NK-92 treated with Interleukin-12 subunit alpha and Interleukin-12 subunit beta, amount 100 ng/mL, for 24 hours (cell line): ENCODE results near the gene RTN4RL1.

Source experiments
- DNase-seq: peaks from one replicate; lab custom pipeline; 2025; lab: John Stamatoyannopoulos, UW

The RTN4RL1 gene, protein sequence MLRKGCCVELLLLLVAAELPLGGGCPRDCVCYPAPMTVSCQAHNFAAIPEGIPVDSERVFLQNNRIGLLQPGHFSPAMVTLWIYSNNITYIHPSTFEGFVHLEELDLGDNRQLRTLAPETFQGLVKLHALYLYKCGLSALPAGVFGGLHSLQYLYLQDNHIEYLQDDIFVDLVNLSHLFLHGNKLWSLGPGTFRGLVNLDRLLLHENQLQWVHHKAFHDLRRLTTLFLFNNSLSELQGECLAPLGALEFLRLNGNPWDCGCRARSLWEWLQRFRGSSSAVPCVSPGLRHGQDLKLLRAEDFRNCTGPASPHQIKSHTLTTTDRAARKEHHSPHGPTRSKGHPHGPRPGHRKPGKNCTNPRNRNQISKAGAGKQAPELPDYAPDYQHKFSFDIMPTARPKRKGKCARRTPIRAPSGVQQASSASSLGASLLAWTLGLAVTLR

DNA sequence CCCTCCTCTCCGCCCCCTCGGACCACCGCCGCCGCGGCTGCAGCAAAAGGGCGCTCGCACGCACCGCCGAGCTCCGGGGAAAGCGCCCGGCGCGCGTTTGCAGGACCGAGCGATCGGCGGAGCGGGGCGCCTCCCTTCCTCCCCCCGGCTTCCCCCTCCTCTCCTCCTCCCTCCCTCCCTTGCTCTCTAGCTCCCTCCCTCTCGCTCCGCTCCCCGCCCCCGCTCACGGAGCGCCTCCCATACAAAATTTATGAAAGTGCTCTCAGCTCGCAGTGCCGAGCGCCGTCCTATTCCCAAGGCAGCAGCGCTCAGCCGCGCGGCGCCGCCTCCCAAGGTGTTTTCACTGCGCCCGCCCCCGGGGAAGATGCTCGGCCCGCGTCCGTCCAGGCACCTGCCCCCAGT, at the start of gene RTN4RL1:
Gene RTN4RL1 (minus strand): TSS at position 115 of the 402 bp plus-strand sequence. CDS start 469 bp downstream, outside the sequence.
- no peak for DNase-seq

DNA sequence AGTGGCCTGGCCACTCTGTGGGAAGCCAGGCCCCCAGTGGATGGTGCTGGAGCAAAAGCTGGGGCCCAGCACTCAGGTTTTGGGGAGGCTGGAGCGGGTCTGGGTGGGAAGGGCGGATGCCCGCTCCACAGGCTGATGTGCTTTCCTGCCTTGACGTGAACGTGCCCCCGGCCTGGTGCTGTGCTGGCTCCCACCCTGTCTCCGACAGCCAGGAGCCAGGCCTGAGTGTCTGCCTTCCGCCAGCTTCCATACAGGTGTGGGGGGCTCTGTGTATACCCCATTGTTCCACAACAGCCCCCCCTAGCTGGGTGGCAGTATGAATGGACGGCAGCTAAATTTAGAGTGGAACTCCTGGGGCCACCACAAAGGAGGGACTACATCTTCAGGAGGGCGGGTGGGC, 49.8 kb upstream of the RTN4RL1 start:
- DNase-seq: no peak

DNA sequence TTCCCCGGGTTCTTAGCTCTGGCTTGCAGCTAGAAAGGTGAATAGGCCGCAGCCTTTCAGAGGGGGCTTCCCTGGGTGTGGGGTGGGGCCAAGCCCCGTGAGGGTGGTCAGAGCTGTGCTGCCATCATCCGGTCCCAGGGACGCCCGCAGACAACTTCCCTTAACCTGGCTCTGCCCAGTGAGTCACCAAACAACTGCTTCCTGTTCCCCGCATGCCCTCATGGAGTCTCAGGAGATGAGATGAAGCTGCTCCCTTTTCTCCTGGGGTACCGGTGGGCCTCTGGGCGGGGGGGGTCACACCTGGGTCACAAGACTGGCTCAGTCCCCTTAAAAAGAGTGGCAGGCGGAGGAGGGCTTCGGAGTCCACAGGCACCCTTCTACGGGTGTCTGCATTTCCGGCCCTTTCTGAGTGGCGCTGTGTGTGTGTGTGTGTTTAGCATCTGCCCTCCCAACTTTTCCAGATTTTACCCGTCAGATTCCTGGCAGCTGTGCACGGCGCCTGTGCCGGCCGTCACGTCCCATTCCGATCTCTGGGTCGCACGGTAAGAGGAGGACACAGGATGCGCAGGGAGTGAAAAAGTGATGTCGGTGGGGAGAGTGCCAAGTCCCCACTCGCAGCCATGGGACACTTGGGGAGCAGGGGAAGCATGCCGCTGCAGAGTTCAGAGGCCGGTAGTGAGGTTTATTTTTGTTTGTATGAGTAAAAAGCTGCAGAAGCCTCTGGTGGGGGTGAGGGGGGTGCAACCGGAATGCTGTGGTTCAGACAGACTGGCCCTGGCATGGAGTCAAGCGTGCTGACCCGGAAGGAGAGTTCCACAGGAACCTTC, 46.5 kb upstream of the RTN4RL1 start:
- no peak for DNase-seq

DNA sequence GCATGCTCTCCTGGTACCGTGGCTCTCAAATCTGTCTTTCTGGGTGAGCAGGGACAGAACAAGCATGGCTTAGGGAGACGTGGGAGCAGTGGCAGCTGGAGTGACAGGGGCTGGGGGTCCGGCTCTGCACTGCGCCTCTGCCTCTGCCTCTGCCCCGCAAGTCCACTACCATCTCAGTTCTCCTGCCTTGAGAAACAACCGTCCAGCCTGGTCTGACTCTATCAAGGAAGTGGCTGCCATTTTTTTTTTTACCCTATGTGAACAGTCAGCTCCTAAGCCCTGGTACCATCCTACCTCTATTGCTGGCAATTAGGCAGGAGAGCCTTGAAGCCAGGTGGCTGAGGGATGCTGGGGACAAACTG, 45.9 kb upstream of the RTN4RL1 start:
- no peak for DNase-seq

DNA sequence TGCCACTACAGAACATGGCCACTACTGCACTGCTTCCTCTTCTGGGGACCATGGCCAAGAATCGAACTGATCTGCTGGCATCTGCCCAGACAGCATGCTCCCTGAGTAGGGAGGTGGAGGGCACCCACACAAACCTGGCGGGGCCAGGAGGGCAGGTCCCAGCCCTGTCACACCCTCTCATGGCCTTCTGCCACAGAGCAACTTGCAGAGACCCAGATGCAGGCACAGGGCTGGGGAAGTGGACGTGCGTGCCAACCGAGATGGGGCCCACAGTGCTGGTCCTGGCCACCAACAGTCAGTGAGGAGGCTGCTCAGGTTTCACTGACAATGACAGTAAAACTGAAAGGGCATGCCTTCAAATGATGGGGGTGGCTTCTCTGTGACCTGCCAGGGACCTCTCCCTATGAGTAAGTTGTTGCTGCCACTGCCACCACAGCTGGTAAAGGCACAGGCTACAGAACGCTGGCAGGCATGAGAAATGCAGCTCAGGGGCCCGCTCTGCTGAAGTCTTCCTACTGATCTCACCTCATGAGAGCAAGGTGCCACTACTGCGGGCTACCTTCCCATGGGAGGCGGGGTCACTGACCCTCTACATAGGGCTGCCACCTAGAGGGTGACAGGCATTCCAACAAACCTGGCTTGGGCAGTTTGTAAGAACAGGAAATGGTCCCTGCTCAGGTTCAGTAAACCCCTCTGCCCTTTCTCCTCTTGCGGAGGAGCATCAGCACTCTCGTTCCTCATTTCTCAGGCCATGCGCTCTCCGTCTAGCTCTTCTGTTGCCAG, 45.3 kb upstream of the RTN4RL1 start:
- no peak for DNase-seq

DNA sequence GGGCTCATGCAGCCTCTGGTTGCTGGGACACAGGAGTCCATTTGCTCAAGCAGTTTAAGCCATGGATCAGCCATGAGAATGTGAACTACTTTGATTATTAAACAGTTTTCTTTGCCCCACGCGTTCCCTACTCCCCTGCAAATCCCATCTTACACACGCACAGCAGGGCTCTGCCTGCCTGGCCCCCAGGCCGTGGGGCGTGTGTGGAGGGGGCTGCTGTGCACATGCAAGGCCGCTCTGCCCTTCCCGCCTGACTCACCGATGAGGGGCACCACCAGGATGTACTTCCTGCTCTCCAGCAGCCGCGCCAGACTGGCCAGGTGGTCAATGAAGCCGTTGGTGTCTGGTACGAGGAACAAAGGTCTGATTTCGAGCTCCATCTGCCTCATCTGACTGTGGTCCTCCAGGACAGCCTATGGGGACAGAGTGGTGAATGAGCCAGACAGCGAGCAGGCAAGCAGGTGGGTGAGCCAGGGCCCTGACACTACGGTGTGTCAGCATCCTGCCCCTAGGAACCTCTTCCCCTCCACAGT, 43.5 kb upstream of the RTN4RL1 start:
- DNase-seq: no peak

DNA sequence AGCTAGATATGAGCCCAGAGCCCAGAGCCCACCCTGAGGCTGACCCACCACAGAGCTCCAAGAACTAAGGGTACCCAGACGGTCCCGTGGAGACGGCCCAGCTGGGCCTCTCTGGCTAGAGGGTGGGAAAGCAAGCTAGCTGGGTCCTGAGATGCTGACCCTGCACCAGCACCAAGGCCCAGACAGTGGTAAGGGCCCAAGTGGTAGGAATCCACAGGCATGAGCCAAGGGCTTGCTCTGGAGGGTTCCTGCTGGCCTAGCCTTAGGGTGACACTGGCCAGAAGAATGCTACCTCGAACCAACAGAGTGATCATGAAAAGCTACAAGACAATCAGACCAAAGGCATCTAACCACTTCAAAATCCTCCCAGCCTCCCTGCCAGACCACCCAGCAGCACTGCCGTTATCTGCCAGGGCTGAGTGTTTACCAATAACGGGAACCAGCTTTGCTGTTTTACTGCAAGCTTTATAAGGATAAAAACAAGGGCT, 42.9 kb upstream of the RTN4RL1 start:
- DNase-seq: no peak

DNA sequence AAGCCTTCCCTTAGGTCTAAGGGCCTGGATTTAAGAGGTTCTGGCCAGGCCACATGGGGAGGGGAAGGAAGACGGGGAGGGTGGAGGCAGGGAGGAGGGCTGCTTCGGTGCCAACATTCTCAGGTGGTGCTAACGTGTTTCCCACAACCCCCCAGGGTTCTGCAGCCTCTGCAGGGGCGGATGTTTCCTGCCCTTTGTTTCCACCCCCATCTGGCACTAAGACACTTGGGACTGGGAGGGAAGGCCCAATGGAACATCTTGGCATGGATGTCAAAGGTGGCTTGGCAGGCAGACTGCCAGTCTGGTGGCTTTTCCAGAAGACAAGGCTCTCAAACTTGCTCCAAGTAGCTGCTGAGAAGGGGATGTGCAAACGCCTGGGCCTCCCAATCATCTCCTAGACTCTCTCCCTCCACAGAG, 42.5 kb upstream of the RTN4RL1 start:
- no peak for DNase-seq

DNA sequence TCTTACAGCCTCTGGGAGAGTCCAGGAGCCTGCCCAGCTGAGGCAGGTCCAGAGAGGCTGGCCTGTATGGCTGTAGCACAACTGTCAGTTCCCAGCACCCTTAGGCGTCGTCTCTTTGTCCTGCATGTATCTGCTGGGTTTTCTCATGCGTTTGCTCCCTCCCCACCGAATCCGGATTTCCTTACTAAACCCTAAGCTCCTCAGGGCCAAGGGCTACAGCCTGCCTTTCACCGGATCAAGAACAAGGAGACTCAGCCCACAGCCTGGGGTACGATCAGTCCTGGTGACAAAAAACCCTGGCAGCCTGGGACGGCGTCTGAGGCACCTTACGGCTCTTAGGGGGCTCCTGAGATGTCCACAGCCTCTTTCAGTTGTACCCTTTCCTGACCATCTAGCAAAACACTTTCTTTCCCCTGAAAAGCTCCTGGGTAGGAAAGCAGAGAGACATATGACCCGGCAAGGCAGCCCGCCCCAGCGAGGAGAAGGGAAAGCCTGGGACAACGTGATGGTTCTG, 42.0 kb upstream of the RTN4RL1 start:
- no peak for DNase-seq

DNA sequence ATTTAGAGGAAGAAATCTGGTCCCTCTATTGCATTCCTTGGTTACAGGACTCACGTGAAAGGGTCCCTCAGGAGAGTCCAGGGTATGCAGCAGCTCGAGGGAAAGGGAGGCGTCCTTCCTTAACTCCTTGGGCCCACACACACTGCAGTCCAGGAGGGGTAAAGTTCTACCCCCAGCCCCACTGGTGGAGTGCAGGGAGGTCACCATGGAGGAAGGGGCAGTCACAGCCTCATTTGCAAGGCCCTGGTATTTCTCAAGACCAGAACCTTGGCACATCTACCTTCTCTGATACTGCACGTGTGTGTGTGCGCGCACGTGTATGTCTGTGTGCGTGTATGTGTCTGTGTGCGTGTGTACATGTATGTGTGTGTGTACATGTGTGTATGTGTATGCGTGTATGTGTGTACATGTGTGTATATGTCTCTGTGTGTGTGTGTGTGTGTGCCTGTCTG, 40.8 kb upstream of the RTN4RL1 start:
- DNase-seq: no peak

DNA sequence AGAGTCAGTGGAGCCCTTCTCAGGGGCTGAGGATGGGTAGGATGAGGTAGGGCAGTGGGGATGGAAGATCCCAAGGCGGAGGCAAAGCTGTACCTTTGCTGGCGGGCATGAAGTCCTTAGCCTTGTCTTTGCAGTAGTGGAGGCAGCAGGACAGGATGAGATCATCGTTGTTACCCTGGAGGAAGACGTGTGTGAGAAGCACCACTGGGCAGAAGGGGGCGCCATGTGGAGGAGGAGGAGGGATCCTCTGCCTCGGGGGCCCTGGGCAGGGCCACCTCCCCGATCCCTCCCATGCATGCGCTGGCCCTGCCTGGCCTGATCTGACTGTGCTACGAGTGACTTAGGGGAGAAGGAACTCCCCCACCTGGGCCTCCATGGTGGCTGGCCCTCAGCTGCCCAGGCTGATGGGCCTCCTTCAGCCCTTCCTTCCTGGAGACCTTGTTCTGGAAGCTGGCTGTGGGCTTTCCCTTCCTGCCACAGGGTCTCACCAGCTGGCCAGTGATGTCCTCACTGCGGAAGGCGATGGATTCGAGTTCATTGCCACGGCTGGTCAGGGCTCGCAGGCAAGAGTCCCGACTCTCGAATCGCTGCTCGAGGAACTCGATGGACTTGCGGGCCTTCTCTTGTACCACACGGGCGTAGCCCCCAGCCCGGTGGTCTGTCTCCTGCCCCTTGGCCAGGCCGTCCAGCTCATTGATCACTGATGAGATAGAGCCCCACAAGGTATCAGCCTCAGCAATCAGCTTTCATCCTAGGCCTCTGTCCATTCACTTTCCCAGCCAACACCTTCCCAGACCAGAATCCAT, 40.0 kb upstream of the RTN4RL1 start:
- DNase-seq: no peak

DNA sequence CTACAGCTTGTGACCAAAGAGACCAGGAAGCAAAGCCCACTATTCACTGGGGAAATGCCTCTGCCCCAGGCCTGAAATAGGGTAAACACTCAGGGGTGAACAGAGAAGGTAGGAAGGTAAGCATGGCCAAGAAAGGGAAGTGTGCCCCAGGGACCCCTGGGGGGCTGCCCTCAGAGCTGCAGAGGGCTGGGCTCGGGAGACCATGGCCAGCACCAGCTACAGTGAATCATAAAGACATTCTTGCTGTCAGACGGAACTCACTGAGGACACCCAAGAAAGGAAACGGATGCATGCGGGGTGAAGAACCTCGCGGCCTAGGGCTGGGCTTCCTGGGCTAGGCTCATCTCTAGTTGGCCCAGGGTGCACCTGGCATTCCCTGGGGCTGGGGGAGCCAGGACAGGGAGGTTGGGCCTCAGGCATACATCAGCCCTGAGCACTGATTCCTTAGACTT, 39.4 kb upstream of the RTN4RL1 start:
- no peak for DNase-seq

DNA sequence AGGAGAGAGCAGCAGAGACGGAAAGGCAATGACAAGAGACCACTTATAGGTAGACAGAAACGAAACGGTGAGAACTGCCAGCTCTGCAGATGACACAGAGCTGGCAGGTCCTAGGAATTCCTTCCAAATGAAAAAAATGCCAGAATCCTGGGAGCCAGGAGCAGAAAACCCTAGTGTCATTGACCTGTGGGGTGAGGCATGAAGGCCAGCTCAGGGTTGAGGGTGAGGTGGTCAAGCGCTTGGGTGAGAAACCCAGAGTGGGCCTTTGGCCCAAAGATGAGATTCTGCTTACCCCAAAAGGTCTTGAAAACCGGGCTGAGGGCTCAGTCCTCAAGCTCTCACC, 39.0 kb upstream of the RTN4RL1 start:
- DNase-seq: no peak

DNA sequence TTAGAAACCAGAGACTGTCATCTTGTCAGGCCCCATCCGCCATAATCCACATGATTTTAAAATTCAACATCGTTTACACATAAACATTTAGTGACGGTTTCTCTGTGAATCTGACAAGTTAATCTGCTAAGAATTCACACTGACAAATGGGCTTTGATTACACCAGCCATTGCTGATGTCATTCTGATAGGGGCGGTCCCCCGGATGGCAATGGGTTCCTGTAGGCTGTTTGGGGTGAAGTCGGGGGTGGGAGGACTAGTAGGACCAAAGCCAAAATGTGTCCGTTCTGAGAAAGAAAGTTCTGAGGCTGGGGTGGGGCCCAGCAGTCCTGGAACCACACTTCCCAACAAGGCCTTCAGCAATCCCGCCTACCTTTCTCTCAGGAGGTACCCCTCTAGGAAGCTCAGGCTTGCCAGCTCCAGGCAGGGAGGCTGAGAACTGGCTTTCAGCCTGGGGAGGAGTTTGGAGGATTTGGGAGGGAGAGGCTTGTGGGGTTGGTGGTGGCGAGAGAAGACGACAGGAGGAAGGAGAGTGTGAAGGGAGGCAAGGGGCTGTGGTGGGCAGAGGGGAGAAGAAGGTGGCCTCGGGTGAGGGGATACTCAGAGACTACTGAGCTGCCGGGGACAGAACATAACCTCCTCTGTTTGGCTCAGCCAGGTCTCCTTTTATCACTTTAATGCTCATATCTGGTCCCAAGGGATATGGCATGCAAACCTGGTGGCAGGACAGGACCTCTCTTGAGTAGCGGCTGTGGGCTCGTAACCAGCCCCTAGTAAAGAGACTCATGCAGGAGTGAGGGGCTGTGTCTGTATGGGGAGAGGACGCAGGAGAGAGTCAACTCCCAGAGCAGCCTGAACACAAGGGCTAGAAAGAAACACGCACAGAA, 38.4 kb upstream of the RTN4RL1 start:
- DNase-seq: no peak

DNA sequence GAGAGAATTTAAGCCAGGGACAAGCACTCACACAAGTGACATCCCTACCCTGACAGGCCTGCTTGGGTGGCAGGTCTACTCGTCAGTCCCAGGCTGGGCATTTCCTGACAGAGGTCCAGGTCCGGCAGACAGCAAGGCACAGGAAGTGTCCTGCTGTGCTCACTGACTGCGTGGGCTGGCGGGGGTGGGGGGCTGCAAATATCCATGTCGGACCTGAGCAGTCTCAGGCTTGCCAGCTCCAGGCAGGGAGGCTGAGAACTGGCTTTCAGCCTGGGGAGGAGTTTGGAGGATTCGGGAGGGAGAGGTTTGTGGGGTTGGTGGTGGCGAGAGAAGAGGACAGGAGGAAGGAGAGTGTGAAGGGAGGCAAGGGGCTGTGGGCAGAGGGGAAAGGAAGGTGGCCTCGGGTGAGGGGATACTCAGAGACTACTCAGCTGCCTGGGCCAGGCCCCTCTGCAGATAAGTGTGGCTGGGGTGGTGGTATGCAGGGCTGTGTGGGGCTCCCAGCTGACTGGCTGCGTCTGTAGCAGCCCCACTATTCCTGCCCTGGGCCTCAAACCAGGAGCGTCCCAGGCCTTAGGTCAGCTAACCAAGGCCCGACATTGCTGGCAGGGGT, 37.5 kb upstream of the RTN4RL1 start:
- DNase-seq: no peak

DNA sequence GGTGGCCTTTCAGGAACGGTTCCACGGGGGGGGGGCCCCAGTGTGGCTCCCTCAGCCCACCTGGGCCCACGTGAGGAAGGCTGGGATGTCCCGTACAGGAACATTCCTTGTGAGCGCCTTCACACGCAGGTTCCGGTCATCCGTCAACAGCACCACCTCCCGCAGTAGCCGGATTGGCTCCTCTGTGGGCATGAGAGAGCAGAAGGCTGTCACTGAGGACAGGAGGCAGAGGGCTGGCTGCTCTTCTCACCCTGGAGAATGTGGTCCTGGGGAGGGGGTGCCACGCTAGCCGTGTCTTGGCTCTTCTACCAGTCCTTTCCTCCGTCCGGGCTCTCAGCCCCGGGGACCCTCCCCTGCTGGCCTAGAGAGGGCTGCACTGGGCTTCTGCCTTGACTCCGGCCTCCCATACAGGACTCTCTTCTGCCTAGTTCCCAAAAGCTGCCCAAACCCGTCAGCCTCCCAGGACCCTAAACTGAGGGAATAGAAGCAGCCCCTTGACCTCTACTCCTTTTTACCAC, 36.4 kb upstream of the RTN4RL1 start:
- DNase-seq: no peak

DNA sequence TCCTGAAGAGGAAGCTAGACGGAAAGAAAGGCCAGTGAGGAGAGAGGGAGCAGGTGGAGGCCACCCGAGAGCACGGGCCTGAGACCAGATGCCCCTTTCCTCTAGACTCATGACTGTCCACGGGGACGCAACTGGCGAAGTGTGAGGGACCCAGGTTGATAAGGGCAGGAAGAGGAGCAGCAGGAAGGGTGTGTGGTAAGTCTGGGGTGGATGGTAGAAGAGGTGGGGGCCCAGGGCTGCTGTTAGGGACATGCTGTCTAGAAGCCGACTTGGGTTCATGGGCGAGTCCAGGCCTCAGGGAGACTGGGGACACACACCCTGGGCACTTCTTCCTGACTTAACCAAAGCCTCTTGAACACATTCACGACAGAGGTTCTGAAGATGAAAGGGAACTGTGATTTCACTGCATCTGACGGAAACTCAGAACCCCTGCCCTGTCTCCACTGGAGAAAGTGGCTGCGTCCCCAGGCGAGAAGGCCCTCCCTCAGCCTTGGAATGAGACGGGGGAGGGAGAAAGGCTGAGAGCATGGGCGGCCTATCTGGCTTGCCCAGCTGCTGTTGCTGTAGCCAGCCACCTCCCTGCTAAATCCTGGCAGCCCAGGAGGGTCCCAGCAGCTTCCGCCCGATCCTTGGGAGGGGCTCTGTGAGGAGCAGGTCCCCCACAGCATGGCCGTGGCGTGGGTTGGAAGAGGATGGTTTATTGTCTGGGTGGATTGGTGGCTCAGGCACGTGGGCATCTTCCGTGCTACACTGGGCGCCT, 35.7 kb upstream of the RTN4RL1 start:
- DNase-seq: no peak

DNA sequence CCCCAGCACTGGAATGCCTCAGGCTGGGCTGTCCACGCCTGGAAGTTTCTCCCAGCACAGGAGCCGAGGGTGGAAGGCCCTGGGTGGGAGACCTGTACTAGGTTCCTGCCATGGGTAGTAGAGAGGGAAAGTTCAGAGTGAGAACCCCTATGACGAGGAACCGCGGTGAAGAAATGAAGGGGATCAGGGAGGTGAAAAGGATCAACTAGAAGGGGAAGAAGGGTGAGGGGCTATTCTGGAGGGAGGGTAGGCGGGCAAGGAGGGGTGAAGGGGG, 35.2 kb upstream of the RTN4RL1 start:
- DNase-seq: no peak
